ENCODE results near the gene MPG.

The MPG gene

DNA sequence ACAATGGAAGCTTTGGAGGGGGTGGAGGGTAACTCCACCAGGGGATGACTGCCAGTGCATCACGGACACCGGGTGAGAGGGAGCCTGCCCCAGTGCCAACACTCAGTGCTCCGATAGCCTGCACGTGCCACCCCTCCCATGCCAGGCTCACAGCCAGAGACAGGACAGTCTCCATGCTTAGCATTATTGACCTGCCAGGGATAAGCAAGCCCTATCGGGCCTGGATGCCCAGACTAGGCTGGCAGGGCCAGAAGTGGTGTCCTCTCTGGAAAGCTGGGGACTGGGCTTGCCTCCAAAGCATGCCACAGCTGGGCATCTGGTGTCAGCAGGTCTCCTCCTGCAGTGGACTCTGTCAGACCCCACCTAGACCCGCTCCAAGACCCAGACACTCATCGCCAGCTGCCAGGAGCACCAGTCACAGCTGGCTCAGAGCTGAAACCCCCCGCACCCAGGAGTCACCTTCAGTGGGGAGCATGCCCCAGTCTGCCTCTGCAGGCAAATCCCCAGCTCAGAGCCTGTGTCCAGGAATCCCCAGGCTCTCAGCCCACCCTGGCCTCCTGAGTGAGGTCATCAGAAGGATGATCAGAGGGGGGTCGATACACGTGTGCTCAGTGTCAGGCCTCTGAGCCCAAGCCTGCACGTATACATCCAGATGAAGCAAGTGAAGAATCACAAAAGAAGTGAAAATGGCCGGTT, 3.8 kb upstream of the MPG start:
- peak overlapping the region; percentile 52 for H3K4me3 Mint-ChIP-seq
- H3K27me3 Mint-ChIP-seq (ENCODE audit: low read depth, poor library complexity), result no peaks in the 10 kb centered on the region
- H3K4me1 Mint-ChIP-seq, result peaks cover 75% of the 10 kb centered on the region
- H3K36me3 Mint-ChIP-seq (ENCODE audit: low read depth), result no peaks in the 10 kb centered on the region
- no peaks in the 10 kb centered on the region for H3K9me3 Mint-ChIP-seq
- no peak for DNase-seq
- H3K27ac Mint-ChIP-seq, result no peak overlapping the region
- TF ChIP-seq, protein P1, sequence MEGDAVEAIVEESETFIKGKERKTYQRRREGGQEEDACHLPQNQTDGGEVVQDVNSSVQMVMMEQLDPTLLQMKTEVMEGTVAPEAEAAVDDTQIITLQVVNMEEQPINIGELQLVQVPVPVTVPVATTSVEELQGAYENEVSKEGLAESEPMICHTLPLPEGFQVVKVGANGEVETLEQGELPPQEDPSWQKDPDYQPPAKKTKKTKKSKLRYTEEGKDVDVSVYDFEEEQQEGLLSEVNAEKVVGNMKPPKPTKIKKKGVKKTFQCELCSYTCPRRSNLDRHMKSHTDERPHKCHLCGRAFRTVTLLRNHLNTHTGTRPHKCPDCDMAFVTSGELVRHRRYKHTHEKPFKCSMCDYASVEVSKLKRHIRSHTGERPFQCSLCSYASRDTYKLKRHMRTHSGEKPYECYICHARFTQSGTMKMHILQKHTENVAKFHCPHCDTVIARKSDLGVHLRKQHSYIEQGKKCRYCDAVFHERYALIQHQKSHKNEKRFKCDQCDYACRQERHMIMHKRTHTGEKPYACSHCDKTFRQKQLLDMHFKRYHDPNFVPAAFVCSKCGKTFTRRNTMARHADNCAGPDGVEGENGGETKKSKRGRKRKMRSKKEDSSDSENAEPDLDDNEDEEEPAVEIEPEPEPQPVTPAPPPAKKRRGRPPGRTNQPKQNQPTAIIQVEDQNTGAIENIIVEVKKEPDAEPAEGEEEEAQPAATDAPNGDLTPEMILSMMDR (IDR thresholded peaks at IDR 0.05), result no peak

DNA sequence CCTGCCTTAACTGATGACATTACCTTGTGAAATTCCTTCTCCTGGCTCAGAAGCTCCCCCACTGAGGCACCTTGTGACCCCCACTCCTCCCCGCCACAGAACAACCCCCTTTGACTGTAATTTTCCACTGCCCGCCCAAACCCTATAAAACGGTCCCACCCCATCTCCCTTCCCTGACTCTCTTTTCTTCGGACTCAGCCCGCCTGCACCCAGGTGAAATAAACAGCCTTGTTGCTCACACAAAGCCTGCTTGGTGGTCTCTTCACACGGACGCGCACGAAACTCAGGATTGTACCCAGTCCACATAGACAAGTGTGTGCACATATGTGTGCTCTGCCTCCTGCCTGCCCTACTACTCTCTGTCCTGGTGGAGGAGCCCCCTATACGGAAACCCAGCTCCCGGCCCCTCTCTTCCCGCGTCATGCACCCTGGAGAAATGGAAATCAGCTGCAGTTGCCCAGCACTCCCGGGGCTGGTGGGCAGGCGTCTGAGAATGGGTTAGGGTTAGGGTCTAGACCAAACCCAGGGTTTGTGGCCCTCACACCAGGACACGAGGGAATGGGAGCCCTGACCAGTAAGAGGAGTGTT, 3.2 kb upstream of the MPG start:
- TF ChIP-seq, protein P1 (IDR thresholded peaks at IDR 0.05), result no peak
- Mint-ChIP-seq H3K27ac (peak overlapping the region; percentile 19), H3K36me3 (ENCODE audit: low read depth) (no peaks in the 10 kb centered on the region), H3K4me1 (peaks cover 73% of the 10 kb centered on the region), H3K27me3 (ENCODE audit: low read depth, poor library complexity) (no peaks in the 10 kb centered on the region), H3K4me3 (peak overlapping the region; percentile 28), H3K9me3 (no peaks in the 10 kb centered on the region)
- no peak for DNase-seq

DNA sequence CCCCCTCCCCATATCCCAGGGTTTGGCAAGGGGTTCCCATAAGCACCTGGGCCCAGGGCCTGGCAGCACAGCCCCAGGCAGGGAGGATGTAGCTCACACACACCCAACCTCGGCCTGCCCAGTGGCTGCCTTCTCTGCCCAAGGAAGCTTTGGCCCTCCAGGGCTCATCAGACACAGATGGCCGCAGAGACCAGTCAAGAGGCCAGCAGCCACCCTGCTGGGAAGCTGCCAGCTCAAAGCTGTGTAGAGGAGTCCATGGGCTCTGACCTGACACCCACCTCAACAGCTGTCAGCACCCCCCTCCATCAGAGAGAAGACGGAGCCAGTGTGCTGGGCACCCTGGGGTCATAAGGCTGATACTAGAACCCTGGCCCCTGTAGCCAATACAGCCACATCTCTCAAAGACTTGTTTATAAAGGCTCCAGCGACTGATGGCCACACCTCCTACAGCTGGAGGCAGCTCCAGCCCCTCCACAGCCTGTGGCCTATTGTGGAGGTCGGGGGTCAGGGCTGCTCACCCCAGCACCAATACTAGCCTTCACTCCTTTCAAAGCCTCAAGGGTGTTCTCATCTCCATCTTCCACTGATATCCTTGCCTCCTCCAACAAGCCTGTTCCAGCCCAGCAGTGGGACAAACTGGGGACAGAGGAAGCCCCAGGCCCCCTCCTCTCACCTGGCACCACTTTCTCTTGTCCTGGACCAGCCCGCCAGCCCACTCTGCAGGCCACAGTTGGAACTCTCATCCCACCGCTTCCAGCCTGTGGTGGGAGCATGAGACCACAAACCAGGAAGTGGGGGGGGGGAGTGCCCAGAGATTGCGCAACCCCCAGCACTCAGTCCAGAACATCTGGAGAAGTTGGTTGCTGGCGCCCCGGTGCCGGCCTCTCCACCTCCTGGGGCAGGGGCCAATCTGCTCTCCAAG, 2.2 kb upstream of the MPG start:
- Mint-ChIP-seq H3K9me3 (no peaks in the 10 kb centered on the region), H3K27ac (peak overlapping the region; percentile 92), H3K4me1 (peaks cover 65% of the 10 kb centered on the region)

DNA sequence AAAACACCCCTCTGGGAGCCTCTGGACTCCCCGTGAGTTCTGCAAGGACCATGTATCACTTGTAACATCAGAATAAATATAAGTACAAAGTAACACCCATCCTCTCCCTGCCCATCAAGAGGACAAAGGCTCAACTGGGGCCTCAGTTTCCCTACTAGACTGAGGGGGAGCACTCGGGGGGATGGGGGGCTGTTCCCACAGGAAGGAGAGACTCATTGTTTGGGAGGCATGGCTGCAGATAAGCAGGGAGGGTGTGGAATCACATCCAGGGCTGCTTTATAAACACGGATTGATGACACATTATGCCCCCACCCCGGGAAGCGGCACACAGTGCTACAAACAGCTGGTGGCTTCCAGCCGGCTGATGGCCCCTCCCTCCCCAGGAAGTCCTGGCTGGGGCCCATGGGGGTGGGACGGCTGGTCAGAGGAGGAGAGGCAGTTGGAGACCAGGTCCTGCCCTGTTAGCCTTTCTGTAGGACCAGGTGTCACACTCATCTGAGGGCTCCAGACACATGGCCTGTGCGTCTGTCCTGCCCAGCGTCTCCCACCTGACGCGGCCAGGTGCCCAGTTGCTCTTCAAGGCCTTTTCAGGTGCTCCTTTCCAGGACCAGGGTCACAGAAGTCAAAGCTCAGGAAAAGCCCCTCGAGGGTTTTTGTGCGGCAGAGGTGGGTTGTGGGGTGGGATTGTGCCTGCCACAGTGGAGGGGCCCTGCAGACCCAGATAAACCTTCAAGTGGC, 1.3 kb upstream of the MPG start:
- H3K27ac Mint-ChIP-seq, result no peak overlapping the region
- H3K9me3 Mint-ChIP-seq, result no peaks in the 10 kb centered on the region
- no peak for DNase-seq
- H3K4me1 Mint-ChIP-seq, result peaks cover 59% of the 10 kb centered on the region
- no peaks in the 10 kb centered on the region for H3K27me3 Mint-ChIP-seq (ENCODE audit: low read depth, poor library complexity)
- H3K36me3 Mint-ChIP-seq (ENCODE audit: low read depth), result no peaks in the 10 kb centered on the region
- H3K4me3 Mint-ChIP-seq, result peak overlapping the region; percentile 52
- TF ChIP-seq, protein P1 (IDR thresholded peaks at IDR 0.05), result no peak

More for the DNA sequence above, 2.2 kb upstream of the MPG start:
- TF ChIP-seq, protein P1 (IDR thresholded peaks at IDR 0.05), result no peak
- Mint-ChIP-seq H3K4me3 (peak overlapping the region; percentile 54), H3K27me3 (ENCODE audit: low read depth, poor library complexity) (no peaks in the 10 kb centered on the region), H3K36me3 (ENCODE audit: low read depth) (no peaks in the 10 kb centered on the region)
- peak; percentile 56 for DNase-seq

DNA sequence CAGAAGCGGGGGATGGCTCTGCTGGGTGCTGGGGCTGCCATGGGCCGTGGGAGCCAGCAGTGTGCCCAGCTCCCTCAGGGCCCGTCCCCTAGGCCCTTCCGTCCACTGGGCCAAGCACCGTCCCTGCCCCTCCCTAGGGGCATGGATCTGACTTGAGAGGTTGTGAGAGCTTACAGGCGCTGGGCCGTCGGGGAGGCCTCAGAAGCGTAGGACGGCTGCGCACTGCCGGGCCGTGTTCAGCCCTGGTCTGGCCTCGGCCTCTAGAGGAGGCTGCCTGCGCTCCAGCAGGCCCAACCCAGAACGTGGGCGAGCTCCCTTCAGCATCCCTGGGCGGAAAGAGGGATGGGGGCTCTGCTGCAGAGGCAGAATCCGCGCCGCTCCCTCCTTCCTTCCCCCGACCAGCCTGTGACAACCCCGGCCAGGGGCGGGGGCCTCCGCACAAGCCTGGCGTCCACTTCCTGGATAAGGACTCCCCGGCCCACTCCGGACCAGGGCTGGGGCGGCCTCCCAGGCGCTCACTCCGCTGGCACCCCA, 685 bp upstream of the MPG start:
- DNase-seq, result peak; percentile 54
- Mint-ChIP-seq H3K4me3 (peak overlapping the region; percentile 47), H3K36me3 (ENCODE audit: low read depth) (no peaks in the 10 kb centered on the region), H3K9me3 (no peaks in the 10 kb centered on the region), H3K4me1 (peaks cover 58% of the 10 kb centered on the region), H3K27me3 (ENCODE audit: low read depth, poor library complexity) (no peaks in the 10 kb centered on the region), H3K27ac (no peak overlapping the region)
- TF ChIP-seq, protein P1 (IDR thresholded peaks at IDR 0.05), result no peak

All from nephron progenitor cell (in vitro differentiated cells).